ENCODE data around the gene RNF187. TPM values are rescaled to one million over a fixed set of nuclear protein-coding genes. Genes with fewer than 3 reads are reported as not detected.
A peak's percentile ranks its signal among the peaks of the same experiment; 100 is the strongest.

Gene RNF187
- total and polyA plus RNA-seq, 2 of the 13 experiments (the other 11 are each of a cell fraction or from before 2014, with no cell fraction given), result 41.3 to 59.4 TPM

DNA sequence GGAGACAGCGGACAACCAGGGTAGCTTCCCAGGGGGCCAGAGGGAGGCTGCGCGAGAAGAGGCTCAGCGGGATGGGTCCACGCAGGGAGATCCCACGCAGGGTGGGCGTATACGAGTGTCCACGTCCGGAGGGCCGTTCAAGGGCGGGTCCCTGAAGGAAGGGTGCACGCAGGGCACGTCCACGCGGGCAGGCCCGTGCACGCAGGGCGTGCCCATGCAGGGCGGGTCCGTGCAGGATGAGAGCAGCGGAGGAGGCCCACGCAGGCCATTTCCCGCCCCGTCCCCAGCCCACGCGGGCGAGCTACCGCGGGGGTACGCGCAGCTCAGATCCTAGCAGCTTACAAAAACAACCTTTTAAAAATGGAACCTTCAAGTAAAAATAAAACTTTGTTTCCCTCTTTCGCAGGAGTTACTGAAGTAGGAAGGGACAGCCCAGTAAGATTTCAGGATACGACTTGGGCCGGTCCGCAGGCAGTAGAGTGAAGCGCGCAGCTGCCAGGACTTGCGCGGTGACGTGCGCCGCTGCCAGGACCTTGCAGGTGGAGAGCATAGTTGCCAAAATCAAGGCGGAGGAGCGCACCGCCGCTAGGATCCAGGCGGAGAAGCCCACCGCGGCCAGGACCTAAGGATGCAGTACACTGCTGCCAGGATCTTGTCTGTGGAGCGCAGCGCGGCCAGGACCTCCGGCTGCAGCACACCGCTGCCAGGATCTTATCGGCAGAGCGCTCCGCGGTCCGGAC is 416 bp upstream of the RNF187 start (continued):
- TF ChIP-seq, protein P1, sequence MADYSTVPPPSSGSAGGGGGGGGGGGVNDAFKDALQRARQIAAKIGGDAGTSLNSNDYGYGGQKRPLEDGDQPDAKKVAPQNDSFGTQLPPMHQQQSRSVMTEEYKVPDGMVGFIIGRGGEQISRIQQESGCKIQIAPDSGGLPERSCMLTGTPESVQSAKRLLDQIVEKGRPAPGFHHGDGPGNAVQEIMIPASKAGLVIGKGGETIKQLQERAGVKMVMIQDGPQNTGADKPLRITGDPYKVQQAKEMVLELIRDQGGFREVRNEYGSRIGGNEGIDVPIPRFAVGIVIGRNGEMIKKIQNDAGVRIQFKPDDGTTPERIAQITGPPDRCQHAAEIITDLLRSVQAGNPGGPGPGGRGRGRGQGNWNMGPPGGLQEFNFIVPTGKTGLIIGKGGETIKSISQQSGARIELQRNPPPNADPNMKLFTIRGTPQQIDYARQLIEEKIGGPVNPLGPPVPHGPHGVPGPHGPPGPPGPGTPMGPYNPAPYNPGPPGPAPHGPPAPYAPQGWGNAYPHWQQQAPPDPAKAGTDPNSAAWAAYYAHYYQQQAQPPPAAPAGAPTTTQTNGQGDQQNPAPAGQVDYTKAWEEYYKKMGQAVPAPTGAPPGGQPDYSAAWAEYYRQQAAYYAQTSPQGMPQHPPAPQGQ (CRISPR knock-in tag; IDR thresholded peaks at IDR 0.05; ENCODE audit: borderline replicate concordance), result 0 out of 2 replicates have a peak, but pooled peaks have one; percentile 52
- TF ChIP-seq NR2F6 (IDR thresholded peaks at IDR 0.05) (no peak), NR2F6 (CRISPR knock-in tag; IDR thresholded peaks at IDR 0.05) (peak; percentile 51; the same call in 1 of the 2 replicates), ZNF34 (CRISPR knock-in tag; IDR thresholded peaks at IDR 0.05; ENCODE audit: borderline replicate concordance) (no peak), ZNF180 (CRISPR knock-in tag; IDR thresholded peaks at IDR 0.05; ENCODE audit: borderline replicate concordance, low read depth) (peak; percentile 94; the same call in 1 of the 2 replicates), SOX13 (IDR thresholded peaks at IDR 0.05) (no peak), SOX13 (CRISPR knock-in tag; conservative IDR thresholded peaks at IDR 0.05 in 1 of 2, IDR thresholded peaks at IDR 0.05 in 1 of 2) (peak in 1 of 2 experiments; percentile 35; a peak in 2 of 4 replicates), SAFB2 (CRISPR knock-in tag; IDR thresholded peaks at IDR 0.05; ENCODE audit: borderline replicate concordance, low read depth) (no peak), MAF1 (CRISPR knock-in tag; IDR thresholded peaks at IDR 0.05; ENCODE audit: borderline replicate concordance) (peak; percentile 82), POLR2A (IDR thresholded peaks at IDR 0.05; ENCODE audit: insufficient read depth in 1 of 2, low read depth in 2 of 2, low read length in 2 of 2) (peak in 1 of 2 experiments; percentile 54; a peak in 2 of 4 replicates), SMARCE1 (IDR thresholded peaks at IDR 0.05; ENCODE audit: borderline replicate concordance) (no peak), SKI (IDR thresholded peaks at IDR 0.05; ENCODE audit: partially characterized antibody) (peak; percentile 38), CBFB (CRISPR knock-in tag; IDR thresholded peaks at IDR 0.05) (peak; percentile 78), GLI4 (CRISPR knock-in tag; IDR thresholded peaks at IDR 0.05; ENCODE audit: borderline replicate concordance) (peak; percentile 84; the same call in 1 of the 2 replicates), ADNP (CRISPR knock-in tag; IDR thresholded peaks at IDR 0.05) (0 out of 2 replicates have a peak, but pooled peaks have one; percentile 8)
- TF ChIP-seq, protein P2, sequence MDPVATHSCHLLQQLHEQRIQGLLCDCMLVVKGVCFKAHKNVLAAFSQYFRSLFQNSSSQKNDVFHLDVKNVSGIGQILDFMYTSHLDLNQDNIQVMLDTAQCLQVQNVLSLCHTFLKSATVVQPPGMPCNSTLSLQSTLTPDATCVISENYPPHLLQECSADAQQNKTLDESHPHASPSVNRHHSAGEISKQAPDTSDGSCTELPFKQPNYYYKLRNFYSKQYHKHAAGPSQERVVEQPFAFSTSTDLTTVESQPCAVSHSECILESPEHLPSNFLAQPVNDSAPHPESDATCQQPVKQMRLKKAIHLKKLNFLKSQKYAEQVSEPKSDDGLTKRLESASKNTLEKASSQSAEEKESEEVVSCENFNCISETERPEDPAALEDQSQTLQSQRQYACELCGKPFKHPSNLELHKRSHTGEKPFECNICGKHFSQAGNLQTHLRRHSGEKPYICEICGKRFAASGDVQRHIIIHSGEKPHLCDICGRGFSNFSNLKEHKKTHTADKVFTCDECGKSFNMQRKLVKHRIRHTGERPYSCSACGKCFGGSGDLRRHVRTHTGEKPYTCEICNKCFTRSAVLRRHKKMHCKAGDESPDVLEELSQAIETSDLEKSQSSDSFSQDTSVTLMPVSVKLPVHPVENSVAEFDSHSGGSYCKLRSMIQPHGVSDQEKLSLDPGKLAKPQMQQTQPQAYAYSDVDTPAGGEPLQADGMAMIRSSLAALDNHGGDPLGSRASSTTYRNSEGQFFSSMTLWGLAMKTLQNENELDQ (CRISPR knock-in tag; IDR thresholded peaks at IDR 0.05; ENCODE audit: borderline replicate concordance), result peak; percentile 80; the same call in 1 of the 2 replicates
- TF ChIP-seq, protein P3, sequence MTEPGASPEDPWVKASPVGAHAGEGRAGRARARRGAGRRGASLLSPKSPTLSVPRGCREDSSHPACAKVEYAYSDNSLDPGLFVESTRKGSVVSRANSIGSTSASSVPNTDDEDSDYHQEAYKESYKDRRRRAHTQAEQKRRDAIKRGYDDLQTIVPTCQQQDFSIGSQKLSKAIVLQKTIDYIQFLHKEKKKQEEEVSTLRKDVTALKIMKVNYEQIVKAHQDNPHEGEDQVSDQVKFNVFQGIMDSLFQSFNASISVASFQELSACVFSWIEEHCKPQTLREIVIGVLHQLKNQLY (CRISPR knock-in tag; IDR thresholded peaks at IDR 0.05), result peak; percentile 32; the same call in 1 of the 2 replicates
- TF ChIP-seq, protein P4, sequence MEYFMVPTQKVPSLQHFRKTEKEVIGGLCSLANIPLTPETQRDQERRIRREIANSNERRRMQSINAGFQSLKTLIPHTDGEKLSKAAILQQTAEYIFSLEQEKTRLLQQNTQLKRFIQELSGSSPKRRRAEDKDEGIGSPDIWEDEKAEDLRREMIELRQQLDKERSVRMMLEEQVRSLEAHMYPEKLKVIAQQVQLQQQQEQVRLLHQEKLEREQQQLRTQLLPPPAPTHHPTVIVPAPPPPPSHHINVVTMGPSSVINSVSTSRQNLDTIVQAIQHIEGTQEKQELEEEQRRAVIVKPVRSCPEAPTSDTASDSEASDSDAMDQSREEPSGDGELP (IDR thresholded peaks at IDR 0.05; ENCODE audit: borderline replicate concordance, low read depth), result no peak
- TF ChIP-seq, protein P5, sequence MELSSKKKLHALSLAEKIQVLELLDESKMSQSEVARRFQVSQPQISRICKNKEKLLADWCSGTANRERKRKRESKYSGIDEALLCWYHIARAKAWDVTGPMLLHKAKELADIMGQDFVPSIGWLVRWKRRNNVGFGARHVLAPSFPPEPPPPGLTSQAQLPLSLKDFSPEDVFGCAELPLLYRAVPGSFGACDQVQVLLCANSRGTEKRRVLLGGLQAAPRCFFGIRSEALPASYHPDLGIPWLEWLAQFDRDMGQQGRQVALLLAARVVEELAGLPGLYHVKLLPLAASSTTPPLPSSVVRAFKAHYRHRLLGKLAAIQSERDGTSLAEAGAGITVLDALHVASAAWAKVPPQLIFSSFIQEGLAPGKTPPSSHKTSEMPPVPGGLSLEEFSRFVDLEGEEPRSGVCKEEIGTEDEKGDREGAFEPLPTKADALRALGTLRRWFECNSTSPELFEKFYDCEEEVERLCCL (CRISPR knock-in tag; IDR thresholded peaks at IDR 0.05; ENCODE audit: borderline replicate concordance), result peak; percentile 89; the same call in 1 of the 2 replicates
- TF ChIP-seq, protein P6, sequence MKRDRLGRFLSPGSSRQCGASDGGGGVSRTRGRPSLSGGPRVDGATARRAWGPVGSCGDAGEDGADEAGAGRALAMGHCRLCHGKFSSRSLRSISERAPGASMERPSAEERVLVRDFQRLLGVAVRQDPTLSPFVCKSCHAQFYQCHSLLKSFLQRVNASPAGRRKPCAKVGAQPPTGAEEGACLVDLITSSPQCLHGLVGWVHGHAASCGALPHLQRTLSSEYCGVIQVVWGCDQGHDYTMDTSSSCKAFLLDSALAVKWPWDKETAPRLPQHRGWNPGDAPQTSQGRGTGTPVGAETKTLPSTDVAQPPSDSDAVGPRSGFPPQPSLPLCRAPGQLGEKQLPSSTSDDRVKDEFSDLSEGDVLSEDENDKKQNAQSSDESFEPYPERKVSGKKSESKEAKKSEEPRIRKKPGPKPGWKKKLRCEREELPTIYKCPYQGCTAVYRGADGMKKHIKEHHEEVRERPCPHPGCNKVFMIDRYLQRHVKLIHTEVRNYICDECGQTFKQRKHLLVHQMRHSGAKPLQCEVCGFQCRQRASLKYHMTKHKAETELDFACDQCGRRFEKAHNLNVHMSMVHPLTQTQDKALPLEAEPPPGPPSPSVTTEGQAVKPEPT (CRISPR knock-in tag; IDR thresholded peaks at IDR 0.05; ENCODE audit: low read depth), result 0 out of 2 replicates have a peak, but pooled peaks have one; percentile 50
